ENCODE data around the gene ZBTB7C.
A peak's percentile ranks its signal among the peaks of the same experiment; 100 is the strongest.

The ZBTB7C gene

GRCh38 chr18:48127606-48128005, 281.6 kb downstream of the ZBTB7C start:
- no peak for DNase-seq

GRCh38 chr18:48126240-48126639, 282.9 kb downstream of the ZBTB7C start:
- no peak for DNase-seq

GRCh38 chr18:48125724-48126123, 283.5 kb downstream of the ZBTB7C start:
- no peak for DNase-seq

- DNase-seq: no peak
These were observed 284.1 kb downstream of the ZBTB7C start for GRCh38 chr18:48124857-48125626.

- no peak for DNase-seq
These were observed 285.2 kb downstream of the ZBTB7C start for GRCh38 chr18:48123941-48124340.

GRCh38 chr18:48123324-48123723, 285.9 kb downstream of the ZBTB7C start:
- peak in 21 of 56 donors; percentile 4 to 74 (median 27) for DNase-seq

GRCh38 chr18:48122816-48123215, 286.4 kb downstream of the ZBTB7C start:
- DNase-seq: no peak

GRCh38 chr18:48122376-48122775, 286.8 kb downstream of the ZBTB7C start:
- DNase-seq: no peak

- no peak for DNase-seq
These were observed 287.4 kb downstream of the ZBTB7C start for GRCh38 chr18:48121752-48122151.

GRCh38 chr18:48119204-48119603, 290.0 kb downstream of the ZBTB7C start:
- DNase-seq: no peak

- no peak for DNase-seq
These were observed 292.1 kb downstream of the ZBTB7C start for GRCh38 chr18:48116873-48117630.

GRCh38 chr18:48116017-48116416, 293.2 kb downstream of the ZBTB7C start:
- DNase-seq: no peak

- no peak for DNase-seq
These were observed 295.5 kb downstream of the ZBTB7C start for GRCh38 chr18:48113691-48114090.

GRCh38 chr18:48111587-48111986, 297.6 kb downstream of the ZBTB7C start:
- no peak for DNase-seq

GRCh38 chr18:48110797-48111196, 298.4 kb downstream of the ZBTB7C start:
- DNase-seq: no peak

GRCh38 chr18:48109961-48110493, 299.2 kb downstream of the ZBTB7C start:
- DNase-seq: no peak

GRCh38 chr18:48108136-48108535, 301.0 kb downstream of the ZBTB7C start:
- no peak for DNase-seq

GRCh38 chr18:48106976-48107781, 302.0 kb downstream of the ZBTB7C start:
- DNase-seq: peak in 1 of 56 donors; percentile 3

- no peak for DNase-seq
These were observed 302.7 kb downstream of the ZBTB7C start for GRCh38 chr18:48106498-48106897.

- DNase-seq: no peak
These were observed 303.9 kb downstream of the ZBTB7C start for GRCh38 chr18:48105317-48105716.

GRCh38 chr18:48104705-48105104, 304.5 kb downstream of the ZBTB7C start:
- DNase-seq: no peak

Measured in amygdala (tissue), 56 donors.